Activated CD8-positive, alpha-beta memory T cell treated with anti-CD3 and anti-CD28 coated beads, Interleukin-2, amount 50 U/mL, for 24 hours (primary cell): ENCODE data around the gene TOR1AIP2.
"Not testable (repeated sequence)": the region's sequence is repeated elsewhere in the genome, so short reads cannot be mapped to it uniquely, and the experiment has no call there.

Experiments
- DNase-seq: peaks from one replicate; pipeline ENCODE4 v3.0.0-alpha.2; 2020; ENCODE audit errors: extremely low read depth

TOR1AIP2 gene

DNA sequence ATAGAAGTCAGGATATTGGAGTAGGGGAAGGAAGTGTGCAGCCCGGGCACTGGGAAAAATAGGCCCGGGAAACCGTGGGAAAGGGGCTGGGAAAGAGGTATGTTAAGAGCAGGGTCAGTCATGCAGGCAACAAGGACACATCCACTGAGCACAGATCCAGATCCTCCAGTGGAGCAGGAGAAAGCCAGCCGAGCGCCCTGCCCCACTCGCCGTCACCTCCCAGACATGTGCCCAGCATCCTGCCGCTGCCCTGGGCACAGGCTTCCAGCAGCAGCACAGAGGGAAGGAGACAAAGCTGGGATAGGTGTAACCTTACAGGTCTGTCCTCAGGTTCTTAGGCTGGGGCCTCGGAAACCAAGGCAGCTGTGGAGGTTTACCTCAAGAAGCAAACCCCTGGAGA lies 70.3 kb downstream of the TOR1AIP2 start:
- no peak for DNase-seq

DNA sequence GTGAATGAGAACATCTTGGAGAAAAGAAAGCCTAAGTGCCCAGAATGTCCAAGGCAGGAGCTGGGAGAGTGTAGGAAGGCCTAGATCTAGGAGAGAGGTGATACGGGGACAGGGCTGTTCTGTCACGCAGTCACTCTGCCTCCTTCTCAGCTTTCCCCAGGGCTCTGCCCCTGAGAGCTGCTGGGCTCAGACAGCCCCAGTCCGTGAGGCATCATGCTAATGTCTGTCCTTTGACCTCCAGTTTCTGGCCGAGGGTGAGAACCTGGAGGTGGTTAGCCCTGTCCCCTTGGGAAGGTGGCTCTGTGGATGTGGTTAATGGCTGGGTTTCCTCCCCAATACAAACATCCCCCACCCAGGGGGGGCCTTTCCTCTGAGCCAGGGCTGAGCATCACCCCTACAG lies 71.3 kb downstream of the TOR1AIP2 start:
- DNase-seq: no peak

DNA sequence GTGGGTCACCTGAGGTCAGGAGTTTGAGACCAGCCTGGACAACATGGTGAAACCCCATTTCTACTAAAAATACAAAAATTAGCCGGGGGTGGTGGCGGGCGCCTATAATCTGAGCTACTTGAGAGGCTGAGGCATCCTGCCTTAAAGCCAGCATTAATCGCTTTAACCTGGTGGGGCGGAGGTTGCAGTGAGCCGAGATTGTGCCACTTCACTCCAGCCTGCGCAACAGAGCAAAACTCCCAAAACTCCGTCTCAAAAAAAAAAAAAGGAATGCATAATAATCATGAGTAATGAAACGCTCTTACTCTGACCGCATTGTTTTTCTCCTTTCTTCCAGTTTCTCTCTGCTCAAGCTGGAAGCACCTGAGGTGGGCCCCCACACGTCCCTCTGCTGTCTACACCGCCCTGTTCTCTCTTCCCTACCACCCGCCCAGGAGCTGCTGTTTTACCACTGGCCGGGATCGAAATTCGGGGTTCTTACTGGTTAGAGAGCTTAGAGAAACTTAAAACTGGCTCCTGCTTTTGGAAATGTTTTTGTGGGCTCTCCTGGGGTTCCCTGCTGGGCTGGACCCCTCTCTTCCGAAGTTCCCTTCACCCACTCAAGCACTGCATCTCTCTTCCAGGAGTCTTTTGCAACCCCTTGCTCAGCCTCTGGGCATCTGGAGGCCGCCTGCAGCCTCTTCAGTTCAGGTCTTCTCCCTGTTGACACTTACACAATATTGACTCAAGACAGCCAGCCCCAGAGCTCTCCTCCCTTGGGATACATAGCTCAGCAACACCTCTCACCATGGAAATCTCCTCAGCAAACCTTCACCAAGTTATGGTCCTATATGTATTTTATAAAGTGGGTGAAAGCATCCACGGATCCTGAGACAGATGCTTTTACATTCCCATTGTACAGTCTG lies 72.1 kb downstream of the TOR1AIP2 start:
- DNase-seq: no peak

DNA sequence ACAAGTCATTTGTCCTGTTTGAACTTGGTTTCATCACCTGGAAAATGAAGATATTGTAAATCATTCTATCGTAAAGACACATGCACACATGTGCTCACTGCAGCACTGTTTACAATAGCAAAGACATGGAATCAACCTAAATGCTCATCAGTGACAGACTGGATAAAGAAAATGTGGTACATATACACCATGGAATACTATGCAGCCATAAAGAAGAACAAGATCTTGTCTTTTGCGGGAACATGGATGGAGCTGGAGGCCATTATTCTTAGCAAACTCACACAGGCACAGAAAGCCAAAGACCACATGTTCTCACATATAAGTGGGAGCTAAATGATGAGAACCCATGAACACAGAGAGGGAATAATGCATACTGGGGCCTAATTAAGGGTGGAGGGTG lies 73.2 kb downstream of the TOR1AIP2 start:
- DNase-seq: not testable (repeated sequence)

DNA sequence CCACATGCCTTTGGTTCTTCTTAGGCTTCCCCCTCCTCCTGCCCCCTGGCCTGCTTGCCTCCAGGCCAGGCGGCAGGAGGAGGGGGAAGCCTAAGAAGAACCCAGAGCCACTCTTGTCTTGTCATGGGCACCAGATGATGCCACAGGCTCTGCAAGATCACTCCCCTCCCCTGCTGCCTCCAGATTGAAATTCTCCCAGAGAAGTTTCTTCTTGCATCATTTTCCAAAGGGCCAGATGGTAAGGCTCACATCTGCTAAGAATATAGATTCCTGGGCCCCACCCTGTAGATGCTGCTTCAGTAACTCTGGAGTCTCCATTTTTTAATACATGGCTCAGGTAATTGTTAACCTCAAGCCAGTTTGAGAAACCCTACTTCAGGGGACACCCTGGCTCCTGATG lies 73.7 kb downstream of the TOR1AIP2 start:
- DNase-seq: no peak

DNA sequence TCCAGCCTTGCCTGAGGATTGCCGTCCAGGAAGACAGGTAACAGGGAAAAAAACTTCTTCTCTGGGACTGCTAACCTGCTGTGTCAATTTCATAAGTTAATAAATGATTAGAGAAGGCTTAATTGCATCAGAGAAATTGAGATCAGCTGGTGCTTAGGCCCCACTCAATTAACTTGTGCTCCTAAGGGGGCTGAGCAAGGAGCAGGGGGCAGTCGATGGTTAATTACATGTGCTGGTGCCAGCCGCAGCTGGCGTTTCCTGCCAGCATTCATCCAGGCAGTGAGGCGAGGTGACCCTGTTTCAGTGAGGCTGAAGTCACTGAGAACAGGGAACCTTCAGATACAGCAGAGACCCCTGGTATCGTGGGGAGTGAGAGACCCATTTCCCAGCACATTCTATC lies 74.5 kb downstream of the TOR1AIP2 start:
- no peak for DNase-seq

DNA sequence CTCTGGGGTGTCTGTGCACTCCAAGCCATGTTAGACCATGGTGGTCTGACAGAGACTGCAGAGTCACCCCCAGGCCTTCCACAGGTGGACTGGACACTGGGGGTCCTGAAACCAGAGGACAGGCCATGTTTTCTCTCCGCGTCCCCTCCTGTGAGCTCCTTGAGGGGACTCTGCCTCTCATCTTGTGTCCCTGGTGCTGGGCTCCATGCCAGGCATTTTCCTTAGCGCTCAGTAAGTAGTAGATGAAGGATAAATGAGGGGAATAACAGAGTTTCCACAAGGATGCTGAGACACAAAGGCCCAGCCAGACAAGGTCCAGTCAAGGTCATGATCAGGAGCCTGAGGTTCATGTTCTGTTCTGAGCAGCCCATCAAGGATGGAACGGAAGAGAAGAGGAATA lies 77.1 kb downstream of the TOR1AIP2 start:
- no peak for DNase-seq

DNA sequence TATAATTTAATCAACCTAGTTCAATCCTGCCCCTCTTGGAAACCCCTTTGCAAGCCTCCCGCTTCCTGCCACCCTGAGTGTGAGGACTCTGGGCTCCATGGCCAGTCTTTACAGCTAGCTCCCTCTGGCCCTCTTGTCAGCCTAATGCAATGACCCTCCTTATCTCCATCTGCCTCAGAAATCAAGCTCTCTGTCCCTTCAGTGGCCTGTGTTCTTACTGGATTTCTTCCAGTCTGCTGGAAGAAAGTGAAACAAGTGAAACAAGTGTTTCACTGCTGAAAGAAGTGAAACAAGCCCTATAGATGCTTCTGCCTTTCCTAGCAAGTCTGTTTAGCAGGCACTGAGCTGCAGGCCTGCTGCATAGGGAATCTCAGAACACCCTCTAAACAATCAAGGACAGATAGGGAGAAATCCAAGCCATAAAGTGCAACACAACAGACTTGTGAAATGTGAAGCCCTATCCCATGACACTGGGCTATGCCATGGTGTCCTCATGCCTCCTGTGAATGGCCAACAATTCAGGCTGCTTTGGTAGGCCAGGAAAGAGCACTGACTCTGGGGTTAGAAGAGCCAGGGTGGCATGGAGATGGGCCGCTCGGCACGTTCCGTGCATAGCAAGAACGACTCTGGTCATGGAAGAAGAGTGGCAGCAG lies 78.6 kb downstream of the TOR1AIP2 start:
- no peak for DNase-seq

DNA sequence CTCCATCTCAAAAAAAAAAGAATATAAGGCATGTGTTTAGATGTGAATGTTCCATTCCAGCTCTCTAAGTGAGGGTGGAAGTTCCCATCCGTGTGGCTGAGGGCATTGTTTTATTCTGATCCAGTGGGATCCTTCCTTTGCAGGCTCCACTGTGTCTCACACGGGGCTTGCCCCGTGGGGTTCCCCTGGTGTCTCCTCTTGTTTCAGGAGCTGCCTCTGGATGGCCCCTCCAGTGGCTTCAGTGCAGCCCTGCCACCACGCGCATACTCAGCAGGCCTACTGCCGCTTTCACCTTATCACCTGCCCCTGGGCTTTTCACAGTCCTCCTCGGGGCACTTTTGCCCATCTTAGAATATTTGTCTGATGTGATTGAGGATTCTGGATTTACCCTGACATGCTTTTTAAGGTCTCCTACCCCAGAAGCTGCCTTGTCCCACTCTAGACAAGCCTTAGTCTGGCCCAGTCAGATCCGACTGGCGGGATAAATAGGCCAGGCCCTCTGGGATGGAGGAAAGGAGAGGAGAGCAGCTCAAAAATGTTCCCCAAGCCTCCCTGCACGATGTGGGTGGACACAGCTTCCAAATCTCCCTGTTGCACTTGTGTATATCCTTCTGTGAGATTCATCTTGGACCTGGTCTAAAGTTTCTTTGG lies 79.3 kb downstream of the TOR1AIP2 start:
- DNase-seq: no peak

DNA sequence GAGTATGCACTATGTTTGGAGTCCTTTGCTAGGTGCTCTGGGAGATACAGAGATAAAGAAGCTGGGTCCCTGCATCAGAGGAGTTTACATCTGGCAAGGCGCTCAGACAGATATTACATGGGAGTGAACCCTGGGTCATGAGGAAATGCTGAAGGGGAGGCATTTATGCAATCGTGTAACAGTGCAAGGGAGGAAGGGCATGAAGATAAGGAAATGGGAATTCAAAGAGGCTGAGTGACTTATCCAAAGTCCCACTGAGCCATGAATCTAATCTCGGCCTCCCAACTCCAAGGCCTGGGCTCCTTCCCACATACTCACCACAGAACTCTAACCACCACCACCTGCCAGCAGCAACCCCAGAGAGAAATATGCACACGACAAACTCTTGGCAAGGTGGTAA lies 82.9 kb downstream of the TOR1AIP2 start:
- DNase-seq: no peak

DNA sequence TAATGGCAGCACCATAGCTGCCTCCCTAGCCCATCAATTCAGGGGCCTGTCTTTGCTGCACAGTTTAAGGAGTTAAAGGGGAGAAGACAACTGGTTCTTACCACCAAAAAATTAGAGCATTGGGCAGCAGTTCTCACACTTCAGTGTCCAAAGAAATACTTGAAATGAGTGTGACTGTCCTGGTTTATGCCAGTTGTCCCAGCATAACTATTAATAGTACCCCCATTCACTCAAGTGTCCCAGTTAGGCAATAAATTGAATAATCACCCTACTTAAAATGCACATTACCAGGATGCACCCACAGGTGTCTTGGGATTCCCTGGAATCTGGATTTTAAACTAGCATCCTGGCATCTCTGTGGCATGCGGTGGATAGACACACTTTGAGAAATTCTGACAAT lies 83.5 kb downstream of the TOR1AIP2 start:
- no peak for DNase-seq

DNA sequence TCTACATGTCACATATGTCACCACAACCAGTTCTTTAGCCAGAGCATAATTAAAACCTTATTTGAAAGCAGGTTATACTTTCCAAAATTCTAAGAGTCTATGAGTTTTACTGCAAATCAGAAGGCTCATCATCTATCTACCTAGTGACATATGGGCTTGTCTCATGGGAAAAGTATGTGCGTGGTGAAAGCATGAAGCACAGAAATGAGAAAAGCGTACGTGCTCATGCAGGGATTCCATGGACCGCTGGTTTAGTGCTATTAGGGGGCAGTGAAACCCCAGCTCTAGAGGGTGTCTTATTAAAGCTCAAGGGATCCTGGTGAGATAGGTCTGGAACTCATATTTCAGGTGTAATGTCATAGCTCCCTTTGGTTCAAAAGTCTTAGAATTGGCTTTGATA lies 84.3 kb downstream of the TOR1AIP2 start:
- DNase-seq: no peak
